NCI-H526 treated with DMSO at 0.1 percent for 48 hours (cell line): ENCODE measurements around the gene RABEP2.
"Not testable (repeated sequence)": the region's sequence is repeated elsewhere in the genome, so short reads cannot be mapped to it uniquely, and the experiment has no call there.

Experiments
- DNase-seq: peaks from one replicate; lab custom pipeline; 2025; lab: John Stamatoyannopoulos, UW

The RABEP2 gene

GRCh38 chr16:28924762-28925385 lies at the start of gene RABEP2:
RABEP2 (minus strand) TSS chr16:28925238; CDS start chr16:28925163, 75 bp downstream.
- DNase-seq, result peak; percentile 92

DNA sequence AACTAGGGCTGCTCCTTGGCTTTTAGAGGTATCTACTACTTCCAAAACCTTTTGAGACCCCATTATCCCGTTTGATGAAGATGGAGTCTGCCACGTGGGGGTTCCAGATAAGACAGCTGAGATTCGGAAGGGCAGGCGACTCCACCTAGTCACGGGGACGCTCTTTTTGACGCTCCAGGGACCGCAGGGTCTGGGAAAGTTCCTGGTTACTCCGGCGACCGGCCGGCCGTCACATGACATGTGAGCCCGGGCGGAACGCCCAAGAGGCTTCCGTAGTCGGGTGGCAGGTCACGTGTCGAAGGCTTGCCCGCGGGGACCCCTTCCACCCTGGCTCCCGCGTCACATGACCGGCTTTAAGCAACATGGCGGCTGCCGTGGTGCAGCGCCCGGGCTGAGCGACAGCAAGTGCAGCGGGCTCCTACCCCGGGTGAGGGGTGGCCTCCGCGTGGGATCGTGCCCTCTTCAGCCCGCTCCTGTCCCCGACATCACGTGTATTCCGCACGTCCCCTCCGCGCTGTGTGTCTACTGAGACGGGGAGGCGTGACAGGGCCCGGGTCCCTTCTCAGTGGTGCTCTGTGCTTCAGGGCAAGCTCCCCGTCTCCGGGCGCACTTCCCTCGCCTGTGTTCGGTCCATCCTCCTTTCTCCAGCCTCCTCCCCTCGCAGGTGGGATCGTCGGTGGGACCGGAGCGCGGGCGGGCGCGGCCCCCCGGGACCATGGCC lies 49.6 kb upstream of the RABEP2 start, which contains the start of gene SPNS1:
Gene SPNS1 (plus strand): TSS at position 342 of the 721 bp plus-strand sequence. CDS start 374 bp downstream, at position 716.
- peak; percentile 80 for DNase-seq

DNA sequence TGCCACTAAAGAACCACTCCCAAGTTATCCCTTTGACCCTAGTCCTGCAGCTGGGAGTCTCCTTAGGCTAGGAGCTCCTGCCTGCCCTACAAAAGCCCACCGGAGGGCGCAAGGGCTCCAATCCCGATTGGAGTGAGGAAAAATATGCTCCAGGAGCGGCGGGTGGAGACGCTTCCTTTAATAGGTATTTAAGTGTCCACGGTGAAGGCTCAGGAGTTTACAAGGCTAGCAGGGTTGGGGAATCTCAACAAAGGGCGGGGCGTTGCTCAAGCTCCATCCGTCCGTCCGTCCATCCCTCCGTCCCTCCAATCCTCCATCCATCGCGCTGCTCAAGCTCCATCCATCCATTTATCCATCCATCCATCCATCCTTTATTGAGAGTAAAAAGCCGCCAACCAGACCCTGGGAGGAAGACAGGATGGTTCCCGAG lies 49.0 kb upstream of the RABEP2 start:
- DNase-seq, result peak; percentile 18

DNA sequence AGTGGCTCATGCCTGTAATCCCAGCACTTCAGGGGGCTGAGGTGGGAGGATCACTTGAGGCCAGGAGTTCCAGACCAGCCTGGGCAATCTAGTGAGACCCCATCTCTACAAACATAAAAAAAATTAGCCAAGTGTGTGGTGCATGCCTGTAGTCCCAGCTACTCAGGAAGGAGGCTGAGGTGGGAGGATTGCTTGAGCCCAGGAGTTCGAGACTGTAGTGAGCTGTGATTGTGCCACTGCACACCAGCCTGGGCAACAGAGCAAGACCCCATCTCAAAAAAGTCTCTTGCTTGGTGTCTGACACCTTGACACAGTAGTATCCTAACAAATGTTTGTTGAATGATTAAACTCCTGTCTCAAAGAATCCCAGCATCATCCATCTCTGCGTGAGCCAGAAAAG lies 44.7 kb upstream of the RABEP2 start:
- not testable (repeated sequence) for DNase-seq

- DNase-seq, result no peak
These were observed 42.1 kb upstream of the RABEP2 start for GRCh38 chr16:28967156-28967555.

GRCh38 chr16:28964496-28964895 lies 39.5 kb upstream of the RABEP2 start:
- no peak for DNase-seq

- no peak for DNase-seq
These were observed 39.0 kb upstream of the RABEP2 start for GRCh38 chr16:28964072-28964471.

DNA sequence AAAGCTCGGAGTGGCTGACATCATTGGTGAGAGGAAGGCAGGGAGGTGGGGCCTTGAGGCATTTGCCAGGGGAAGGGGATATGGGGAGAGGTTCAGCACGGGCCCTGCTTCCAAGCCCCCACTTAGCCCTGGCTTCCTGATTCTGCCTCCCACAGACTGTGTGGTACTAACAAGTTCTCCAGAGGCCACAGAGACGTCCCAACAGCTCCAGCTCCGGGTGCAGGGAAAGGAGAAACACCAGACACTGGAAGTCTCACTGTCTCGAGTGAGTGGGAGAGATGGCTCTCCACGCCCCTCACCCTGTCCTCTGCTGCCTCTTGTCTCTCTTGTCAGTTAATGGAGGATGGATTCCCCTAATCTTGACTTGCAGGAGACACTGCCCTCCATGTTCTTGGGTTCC lies 33.8 kb upstream of the RABEP2 start:
- no peak for DNase-seq

DNA sequence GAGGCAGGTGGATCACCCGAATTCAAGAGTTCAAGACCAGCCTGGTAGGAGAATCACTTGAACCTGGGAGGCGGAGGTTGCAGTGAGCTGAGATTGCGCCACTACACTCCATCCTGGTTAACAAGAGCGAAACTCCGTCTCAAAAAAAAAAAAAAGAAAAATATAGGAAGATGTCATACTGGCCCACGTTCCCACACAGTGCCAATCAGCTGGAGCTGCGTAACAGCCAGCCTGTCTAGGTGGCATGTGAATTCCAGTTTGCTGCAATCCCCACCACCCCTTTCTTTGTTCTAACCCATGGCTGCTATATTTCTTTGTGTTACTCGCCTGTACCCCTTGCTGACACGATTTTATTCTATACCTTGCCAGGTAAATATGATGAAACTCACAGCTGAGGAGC lies 33.2 kb upstream of the RABEP2 start:
- no peak for DNase-seq

- no peak for DNase-seq
These were observed 26.4 kb upstream of the RABEP2 start for GRCh38 chr16:28951410-28951943.

DNA sequence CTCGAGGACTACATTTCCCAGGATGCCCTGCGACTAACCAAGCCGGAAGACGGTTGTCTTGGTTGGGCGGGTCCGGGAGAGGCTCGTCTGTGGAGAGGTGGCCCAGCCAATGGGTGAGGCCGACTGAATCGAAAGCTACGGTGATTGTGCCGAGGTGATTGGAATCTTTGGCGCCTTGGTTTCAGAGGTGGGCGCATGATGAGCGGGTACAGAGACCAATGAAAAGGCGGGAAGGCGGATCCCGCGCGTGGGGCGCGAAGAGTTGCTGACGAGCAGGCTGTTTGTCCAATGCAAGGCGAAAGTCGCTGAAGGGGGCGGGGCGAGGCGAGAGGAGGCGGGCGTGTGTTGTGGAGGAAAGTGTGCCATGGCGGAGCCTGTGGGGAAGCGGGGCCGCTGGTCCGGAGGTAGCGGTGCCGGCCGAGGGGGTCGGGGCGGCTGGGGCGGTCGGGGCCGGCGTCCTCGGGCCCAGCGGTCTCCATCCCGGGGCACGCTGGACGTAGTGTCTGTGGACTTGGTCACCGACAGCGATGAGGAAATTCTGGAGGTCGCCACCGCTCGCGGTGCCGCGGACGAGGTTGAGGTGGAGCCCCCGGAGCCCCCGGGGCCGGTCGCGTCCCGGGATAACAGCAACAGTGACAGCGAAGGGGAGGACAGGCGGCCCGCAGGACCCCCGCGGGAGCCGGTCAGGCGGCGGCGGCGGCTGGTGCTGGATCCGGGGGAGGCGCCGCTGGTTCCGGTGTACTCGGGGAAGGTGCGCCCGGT lies 25.8 kb upstream of the RABEP2 start, which contains the start of gene NFATC2IP:
Gene NFATC2IP (plus strand): TSS at position 290 of the 762 bp plus-strand sequence. CDS start 75 bp downstream, at position 365.
- peak; percentile 99 for DNase-seq

DNA sequence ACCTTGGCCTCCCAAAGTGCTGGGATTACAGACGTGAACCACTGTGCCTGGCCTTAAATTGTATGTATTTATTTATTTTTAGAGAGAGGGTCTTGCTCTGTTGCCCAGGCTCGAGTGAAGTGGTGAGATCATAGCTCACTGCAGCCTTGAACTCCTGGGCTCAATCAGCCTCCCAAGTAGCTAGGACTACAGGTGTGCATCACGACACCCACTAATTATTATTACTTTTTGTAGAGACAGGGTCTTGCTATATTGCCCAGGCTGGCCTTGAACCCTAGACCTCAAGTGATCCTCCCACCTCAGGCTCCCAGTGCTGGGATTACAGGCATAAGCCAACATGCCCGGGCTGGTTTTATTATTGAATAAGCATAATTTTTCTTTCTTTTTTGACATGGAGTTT lies 21.6 kb upstream of the RABEP2 start:
- DNase-seq, result no peak

- DNase-seq, result no peak
These were observed 18.2 kb upstream of the RABEP2 start for GRCh38 chr16:28943281-28943680.

DNA sequence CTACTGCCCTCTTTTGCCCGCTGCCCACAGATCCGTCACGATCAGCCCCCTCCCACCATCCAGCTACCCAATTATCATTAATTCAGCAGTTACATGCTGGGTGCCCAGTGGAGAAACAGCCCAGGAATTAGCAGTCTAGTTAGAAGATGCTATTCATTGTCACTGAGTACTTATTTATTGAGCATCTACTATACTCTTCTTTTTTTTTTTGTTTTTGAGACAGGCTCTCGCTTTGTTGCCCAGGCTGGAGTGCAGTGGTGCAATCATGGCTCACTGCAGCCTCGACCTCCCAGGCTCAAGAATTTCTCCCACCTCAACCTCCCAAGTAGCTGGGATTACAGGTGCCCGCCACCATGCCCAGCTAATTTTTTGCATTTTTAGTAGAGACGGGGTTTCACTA lies 14.8 kb upstream of the RABEP2 start:
- DNase-seq, result not testable (repeated sequence)

GRCh38 chr16:28938721-28939120 lies 13.7 kb upstream of the RABEP2 start:
- no peak for DNase-seq

DNA sequence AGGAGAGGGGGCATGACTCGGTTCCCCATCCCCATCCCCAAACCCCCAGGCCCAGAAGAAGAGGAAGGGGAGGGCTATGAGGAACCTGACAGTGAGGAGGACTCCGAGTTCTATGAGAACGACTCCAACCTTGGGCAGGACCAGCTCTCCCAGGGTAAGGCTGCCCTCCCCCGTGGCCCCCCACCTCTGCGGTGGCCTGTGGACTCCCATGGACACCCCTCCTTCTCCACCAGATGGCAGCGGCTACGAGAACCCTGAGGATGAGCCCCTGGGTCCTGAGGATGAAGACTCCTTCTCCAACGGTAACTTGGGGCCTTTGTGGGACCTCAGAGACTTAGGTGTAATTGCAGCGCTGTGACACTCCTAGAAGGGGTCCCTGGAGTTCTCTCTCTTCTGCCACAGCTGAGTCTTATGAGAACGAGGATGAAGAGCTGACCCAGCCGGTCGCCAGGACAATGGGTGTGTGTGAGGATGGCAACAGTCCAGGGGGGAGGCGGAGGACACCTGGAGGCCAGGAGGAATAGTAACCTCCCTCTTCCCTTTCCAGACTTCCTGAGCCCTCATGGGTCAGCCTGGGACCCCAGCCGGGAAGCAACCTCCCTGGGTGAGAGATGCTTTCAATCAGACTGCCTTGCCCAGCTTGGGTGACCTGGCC lies 12.3 kb upstream of the RABEP2 start:
- no peak for DNase-seq

GRCh38 chr16:28936784-28937155 lies 11.7 kb upstream of the RABEP2 start:
- no peak for DNase-seq

- DNase-seq, result peak; percentile 42
These were observed 11.1 kb upstream of the RABEP2 start for GRCh38 chr16:28935924-28936783.

- DNase-seq, result no peak
These were observed 10.3 kb upstream of the RABEP2 start for GRCh38 chr16:28935346-28935745.

- no peak for DNase-seq
These were observed 8.1 kb upstream of the RABEP2 start for GRCh38 chr16:28933171-28933570.
